Measurements from ENCODE around the gene STK35. TPM values are rescaled to one million over a fixed set of nuclear protein-coding genes. Genes with fewer than 3 reads are reported as not detected.
"Not testable (repeated sequence)": the region's sequence is repeated elsewhere in the genome, so short reads cannot be mapped to it uniquely, and the experiment has no call there.

The STK35 gene
- total RNA-seq, 1 donor from 2014 or later: 21.2 TPM

DNA sequence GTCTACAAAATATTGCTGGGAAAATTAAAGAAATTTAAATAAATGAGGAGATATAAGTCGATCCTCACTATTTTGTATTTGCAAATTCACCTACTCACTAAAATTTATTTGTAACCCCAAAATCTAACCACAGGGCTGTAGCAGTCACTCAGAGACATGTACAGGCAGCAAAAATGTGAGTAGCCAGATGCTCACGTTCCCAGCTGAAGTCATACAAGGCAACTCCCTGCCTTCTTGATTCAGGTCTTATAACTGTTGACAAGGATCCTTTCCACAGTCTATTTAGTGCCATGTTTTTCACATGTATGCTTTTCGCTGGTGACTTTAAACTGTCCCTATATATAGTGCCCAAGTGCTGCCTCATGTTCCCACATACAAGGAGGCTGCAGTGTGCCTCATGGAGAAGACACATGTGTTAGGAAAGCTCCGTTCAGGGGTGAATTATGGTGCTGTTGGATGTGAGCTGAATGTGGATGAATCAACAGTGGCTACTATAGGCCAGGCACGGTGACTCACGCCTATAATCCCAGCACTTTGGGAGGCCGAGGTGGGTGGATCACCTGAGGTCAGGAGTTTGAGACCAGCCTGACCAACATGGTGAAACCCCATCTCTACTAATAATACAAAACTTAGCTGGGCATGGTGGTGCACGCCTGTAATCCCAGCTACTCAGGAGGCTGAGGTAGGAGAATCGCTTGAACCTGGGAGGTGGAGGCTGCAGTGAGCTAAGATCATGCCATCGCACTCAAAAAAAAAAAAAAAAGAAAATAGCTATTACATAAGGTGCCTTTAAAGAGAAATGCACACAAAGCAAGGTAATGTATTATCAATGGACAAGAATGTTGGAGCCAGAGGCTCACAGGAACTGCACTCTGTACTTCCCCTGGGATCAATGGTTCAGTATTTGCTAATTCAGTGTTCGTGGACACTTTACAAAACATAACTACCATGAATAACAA is 55.3 kb downstream of the STK35 start:
- no peak for DNase-seq (ENCODE audit: low spot score)

DNA sequence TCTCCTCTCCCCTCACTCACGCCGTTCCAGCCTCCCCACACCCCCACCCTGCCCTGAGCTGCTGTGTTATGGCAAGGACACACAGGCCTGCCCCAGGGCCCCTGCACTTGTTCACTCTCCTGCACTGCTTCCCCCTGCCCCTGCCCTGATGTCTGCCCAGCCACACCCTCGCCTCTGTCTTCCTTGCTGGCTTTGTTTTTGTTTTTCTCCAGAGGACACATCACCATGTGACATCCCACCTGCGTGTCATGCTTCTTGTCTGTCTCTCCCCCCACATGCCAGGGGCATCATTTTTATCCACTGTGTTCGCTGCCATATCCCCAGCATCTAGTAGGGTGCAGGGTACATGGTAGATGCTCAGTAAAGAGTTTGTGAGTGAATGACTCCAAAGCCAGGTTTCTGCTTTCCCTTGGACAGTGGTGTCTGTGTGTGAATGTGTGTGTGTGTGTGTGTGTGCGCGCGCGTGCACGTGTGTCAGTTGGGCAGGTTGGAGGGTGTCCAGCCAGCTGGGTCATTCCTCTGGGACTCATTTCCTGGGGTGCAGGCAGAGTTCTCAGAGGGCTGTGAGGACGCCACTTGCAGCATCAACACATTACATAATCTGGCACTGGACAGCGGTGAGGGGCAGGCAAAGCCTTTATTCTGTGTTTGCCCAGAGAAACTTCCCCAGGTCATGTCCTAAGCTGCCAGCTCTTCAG is 60.6 kb downstream of the STK35 start:
- no peak for DNase-seq (ENCODE audit: low spot score)

DNA sequence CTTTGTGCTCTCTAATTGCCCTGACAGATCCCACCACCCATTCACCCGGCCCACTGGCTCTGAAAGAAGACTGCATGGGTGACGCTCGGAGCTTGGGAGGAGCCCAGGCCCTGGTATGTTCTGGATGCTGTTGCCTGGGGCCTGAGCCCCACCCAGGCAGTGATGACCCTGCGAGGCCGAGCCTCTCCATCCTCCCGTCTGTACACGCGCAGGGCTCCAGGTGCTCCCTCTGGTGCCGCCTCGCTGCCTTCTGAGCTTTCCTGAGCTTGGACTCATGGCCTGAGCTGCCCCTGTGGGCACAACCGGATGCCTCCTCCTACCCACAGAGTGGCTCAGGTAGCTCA is 61.2 kb downstream of the STK35 start:
- no peak for DNase-seq (ENCODE audit: low spot score)

DNA sequence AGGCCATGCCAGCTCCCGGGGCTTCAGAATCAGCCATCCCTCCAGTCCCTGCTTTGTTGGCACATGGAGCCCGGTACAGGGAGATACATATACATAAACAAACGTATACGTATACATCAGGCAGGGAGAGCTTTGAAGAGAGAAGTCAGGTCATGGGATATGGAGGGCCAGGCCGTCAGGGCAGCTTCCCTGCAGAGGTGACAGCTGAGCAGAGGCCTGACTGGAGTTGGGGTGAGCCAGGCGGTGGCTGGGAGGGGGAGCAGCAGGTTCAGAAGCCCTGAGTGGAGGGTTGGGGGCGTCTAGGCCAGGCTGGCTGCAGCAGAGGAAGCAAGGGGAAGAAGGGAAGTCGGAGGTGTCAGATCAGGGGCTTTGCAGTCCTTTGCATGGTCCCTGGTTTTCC is 61.7 kb downstream of the STK35 start:
- no peak for DNase-seq (ENCODE audit: low spot score)

DNA sequence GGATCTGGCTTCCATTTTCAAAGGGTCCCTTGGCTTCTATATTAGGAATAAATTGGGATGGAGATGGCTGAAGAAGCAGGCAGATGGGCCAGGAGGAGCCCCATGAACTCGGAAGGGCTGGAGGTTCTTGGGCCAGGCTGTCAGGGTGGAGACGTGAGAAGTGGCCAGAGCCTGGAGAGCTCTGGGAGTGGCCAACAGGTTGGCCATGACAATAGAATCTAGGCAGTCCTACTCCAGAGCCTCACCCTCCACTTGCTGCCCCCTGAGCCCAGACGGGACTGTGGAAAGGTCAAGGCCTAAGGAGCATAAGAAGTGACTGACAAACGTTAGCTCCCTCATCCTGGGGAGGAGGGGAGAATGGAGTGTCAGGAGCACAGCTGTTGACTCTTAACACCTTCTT is 62.1 kb downstream of the STK35 start:
- DNase-seq (ENCODE audit: low spot score): no peak

DNA sequence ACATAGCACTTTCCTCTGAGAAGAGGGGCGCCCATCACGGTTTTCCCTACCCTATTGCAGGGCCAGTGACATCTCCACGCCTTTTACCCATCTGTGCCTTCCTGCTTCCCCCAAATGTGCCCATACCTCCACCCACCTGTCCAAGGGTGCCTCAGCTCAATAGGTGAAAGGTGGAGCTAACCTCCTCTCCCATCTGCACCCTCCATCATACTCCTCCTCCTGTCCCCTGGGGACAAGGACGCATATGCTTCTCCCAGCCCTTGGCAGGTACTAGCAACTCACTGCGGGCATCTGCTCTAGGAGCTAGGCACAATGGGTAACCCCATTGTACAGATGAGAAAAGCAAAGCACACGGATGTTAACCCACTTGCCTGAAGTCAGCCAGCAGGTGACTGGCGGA is 62.8 kb downstream of the STK35 start:
- no peak for DNase-seq (ENCODE audit: low spot score)

DNA sequence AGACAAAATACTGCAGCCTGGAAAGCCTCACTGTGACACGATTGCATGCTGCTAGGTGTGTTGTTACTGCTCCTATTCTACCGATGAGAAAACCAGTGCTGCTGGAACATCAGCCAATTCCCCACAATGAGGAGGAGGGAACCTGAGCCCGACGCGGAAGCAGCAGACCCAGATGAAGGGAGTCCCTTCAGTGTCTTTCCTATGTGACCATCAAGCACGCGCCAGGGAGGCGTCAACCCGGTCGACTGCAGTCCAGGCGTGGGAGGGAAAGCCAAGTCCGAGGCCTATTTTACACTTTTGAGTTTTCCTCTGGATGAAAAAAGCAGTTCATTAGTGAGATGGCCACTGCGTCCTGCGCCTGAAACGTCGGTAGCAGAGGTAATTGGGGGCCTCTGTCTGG is 63.3 kb downstream of the STK35 start:
- DNase-seq (ENCODE audit: low spot score): no peak

DNA sequence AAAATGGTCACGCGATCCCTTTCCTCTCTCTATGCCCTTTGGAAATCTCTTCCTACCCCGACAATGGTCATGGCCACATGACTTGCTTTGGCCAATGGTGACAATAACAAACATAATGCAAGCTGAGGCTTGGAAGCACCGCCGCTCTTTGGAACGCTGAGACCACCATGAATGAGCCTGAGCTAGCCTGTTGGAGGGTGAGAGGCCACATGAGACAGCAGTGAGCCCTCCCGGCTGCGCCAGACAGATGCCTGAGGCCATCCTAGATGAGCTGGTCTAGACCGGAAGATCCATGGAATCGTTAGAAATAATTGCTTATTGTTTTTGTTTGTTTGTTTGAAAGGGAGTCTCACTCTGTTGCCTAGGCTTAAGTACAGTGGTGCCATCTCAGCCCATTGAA is 64.2 kb downstream of the STK35 start:
- no peak for DNase-seq (ENCODE audit: low spot score)

DNA sequence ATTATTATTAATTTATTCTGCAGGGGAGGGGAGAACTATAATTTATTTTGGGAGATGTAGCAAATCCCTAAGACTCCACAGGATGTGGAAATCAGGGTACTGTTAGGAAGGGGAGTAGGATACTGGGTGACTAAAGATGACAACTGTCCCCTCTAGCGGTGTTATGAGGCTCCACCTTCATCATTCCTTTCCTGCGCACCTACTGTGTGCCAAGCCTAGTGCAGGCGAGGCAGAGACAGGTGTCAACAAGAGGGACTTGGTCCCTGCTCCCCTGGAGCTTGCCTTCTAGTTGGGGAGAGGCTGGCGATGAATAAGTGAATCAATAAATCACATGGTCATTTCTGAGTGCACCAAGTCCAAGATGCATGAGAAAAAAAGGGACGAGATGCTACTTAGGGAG is 65.5 kb downstream of the STK35 start:
- no peak for DNase-seq (ENCODE audit: low spot score)

DNA sequence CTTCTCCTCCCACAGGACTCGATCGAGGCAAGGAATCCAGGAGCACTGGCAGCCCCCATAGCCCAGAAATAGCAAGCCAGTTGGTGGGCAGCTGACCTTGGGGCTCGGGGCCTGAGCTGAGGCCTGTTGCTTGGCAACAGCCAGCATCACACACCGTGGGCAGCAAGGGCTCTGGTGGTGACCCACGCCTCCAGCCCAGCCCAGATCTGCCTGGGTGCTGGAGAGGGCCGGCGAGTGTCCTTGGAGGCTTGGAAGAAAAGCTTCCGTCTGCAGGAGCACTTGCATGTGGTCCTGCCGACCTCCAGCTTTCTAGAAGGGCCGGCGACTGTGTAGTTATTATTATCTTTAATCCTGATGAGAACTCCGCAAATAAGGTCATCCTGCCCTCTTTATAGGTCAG is 67.3 kb downstream of the STK35 start:
- no peak for DNase-seq (ENCODE audit: low spot score)

DNA sequence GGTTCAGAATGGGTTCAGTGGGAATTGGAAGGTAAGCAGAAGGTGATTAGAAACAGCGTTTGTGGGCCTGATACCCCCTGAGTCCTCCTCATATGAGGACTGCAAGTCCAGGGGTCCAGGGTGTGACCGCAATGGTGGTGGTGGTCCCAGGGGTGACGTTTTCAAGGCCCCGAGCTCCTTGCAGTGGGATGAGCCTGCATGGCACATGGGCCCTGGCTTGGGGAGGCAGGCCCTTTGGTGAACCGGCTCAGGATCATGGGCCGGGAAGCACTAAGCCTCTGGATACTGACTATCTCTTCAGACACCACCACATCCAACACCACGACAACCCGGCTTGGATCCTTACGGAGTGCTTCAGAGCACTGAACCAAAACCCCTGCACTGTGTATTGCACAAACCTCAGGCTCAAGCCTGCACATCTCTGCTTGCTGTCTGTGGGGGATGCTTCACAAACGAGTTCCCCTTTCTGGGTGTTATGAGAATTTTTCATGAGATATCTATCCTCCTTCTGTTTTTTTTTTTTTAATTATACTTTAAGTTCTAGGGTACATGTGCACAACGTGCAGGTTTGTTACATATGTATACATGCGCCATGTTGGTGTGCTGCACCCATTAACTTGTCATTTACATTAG is 67.9 kb downstream of the STK35 start:
- no peak for DNase-seq (ENCODE audit: low spot score)

DNA sequence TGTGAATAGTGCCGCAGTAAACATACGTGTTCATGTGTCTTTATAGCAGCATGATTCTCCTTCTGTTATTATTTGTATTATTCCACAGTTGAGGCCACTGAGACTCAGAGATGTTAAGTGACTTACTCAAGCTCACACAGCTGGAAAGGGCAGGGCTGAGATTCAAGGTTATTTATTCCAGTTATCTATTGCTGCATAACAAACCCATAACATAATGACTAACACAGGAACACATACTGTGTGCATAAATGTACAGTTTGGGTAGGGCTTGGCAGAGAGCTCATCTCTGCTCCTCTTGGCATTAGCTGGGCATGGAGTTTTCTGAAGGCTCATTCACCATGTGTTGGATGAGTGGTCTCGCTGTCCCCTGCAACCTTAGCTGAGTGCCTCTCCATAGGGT is 68.8 kb downstream of the STK35 start:
- no peak for DNase-seq (ENCODE audit: low spot score)

DNA sequence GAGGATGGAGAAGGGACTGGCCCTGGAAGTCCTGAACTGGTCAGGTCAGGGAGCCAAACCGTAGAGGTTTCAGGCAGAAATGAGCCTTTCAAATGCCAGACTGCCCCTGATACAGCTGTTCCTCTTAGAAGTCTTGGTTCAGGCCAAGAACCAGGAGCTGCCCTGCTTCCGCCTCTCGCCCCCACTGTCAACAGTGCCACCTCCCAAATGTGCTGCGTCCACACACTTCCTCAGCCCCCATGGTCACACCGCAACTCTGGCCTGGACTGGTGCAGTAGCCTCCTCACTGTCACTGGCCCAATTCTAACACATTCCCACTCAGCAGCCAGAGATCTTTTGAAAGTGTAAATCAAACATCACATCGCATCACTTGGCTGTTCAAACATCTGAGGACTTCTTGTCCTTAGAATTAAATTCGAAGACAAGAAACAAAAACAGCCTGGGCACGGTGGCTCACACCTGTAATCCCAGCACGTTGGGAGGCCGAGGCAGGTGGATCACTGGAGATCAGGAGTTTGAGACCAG is 69.7 kb downstream of the STK35 start:
- DNase-seq (ENCODE audit: low spot score): no peak

DNA sequence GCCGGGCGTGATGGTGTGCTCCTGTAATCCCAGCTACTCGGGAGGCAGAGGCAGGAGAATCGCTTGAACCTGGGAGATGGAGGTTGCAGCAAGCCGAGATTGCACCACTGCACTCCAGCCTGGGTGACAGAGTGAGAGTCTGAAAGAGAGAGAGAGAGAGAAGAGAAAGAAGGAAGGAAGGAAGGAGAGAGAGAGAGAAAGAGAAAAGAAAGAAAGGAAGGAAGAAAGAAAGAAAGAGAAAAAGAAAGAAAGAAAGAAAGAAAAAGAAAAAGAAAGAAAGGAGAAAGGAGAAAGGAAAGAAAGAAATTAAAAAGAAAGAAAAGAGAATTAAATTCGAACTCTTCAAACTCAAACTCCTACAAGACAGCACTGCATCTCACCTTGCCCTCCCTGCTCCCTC is 70.2 kb downstream of the STK35 start:
- not testable (repeated sequence) for DNase-seq (ENCODE audit: low spot score)

DNA sequence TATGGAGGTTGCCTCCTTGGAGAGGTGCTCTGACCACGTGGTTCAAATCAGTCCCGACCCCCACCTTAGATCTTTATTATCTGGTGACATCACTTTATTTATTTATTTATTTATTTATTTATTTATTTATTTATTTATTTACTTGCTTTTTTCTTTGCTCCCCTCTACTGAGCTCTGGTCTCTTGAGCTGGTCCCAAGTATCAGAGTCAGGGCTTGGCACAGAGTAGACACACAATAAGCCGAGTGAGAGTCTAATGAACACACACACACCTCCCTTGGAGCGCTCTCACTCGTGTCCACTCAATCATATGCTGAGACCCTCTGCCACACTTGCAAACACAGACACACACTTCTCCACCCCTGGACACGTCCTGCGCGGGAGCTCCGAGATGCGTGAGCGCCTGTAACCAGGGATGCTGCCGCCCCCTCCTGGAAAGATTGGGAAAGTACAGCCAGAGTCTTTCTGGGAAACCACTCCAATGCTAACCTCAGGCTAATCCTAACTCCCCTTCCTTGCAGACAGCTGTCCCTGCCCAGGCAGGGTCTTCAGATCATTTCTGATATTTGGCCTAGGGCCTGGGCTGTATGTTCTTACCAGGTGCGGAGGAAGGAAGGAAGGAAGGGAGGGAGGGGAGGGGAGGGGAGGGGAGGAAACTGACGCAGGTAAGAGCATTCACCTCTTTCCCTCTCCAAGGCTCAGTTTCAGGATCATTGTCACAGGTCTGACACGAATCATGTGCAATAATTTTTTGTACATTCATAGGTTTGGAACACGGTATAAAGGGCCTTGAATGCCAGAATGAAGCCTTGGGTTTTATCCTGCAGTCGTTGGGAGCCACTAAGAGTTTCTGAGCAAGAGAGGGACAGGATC is 70.9 kb downstream of the STK35 start:
- DNase-seq (ENCODE audit: low spot score): peak; percentile 79

DNA sequence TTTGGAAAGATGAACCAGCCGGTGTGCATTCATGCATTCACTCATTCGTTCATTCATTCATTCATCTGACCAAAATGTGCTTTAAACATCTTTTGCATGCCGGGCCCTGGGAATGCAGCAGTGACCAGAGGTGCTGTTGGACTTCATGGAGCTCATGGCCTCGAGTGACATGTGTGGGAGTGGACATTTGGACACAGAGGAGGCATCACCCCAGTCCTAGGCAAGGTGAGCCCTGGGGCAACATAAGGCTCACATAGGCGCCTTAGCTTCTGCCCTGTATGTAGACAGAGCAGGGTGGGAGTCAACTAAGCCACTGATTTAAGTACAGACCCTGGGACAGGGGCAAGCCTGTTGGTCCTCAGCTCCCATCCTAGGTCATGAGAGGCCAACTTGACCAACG is 71.6 kb downstream of the STK35 start:
- no peak for DNase-seq (ENCODE audit: low spot score)

DNA sequence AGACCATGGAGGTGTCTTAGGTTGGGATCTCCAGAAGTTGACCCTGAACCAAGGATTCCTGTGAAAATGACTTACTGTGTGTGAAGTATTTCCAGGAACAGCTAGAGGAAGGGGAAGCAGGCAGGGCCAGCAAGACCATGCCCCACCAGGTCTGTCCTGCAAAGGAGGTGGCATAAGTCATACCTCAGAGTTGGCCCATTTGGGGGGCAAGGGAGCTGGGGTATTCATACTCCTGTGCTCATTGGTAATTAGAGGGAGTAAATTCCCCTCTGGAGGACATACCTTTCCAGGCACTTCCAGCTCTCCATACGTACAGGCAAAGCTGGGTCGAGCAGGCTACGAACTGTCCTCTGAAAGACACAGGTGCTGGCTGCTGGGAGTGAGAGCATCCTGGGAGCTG is 72.4 kb downstream of the STK35 start:
- no peak for DNase-seq (ENCODE audit: low spot score)

DNA sequence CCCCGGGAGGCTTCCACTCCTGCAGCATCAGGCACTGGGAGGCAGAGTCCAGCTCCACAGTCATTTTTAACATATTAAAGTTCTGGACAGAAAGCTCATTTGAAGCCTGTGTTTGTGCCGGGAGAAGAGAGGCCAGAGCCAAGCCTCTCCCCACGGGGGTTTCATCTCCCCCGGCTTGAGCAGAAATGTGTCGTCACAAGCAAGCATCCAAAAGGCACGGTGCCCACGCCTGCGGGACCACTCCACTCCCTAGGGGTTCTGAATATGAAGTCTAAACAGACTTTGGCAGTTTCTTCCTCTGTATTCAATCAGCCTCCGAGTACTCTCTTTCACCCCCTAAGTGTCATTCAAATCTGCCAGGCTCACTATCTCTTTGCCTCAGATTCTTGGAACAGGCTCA is 75.3 kb downstream of the STK35 start:
- no peak for DNase-seq (ENCODE audit: low spot score)

DNA sequence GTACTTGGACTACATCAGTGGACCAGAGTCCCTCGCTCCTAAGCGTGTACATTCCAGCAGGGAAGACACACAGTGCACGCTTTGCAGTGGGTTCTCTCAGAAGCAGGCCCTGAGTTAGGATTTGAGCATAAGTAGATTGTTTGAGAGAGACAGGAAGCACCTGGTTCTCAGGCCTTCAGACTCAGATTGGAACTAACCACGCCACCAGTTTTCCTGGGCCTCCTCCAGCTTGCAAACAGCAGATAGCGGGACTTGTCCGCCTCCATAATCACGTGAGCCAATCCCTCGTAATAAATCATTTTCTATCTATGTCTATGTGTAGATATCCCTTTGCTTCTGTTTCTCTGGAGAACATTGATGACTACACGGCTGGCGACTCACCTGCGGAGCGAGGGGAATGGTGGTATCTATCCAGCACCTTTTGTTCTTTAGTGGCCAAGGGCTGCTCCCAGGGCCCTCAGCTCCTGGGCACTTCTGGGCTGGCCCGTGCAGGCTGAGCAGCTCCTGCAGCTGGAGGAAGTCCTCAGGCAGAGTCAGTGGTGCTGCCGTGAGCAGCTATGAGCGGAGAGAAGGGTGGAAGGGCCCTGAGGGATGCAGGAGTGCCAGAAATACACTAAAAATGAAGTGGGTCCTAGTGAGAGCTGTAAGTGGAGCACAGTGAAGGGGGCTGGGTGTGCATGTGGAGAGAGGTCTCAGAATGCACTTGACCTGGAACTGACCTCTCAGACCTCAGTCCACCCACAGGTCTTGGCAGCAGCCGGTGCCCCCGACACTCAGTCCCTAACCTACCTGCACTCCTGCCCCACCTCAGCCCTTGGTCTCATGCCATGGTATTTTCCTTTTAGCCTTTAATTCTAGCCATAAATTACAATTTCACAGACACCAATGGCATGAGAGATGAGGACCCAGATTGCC is 76.9 kb downstream of the STK35 start:
- no peak for DNase-seq (ENCODE audit: low spot score)

DNA sequence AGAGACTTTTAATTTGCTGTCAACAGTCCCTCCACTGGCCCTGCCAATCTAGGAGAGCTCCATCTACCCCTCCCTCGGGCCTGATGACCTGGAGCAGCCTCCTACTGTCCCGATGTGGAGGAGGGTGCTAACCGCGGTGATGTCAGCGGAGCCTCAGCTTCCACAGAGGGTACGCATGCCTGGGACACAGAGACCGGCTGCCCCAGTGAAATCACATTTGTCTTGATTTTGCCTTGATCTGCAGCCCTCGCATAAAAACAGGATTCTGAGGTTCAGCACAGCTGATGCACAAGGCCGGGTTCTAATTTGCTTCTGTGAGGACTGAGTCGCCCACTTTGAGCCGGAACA is 77.6 kb downstream of the STK35 start:
- no peak for DNase-seq (ENCODE audit: low spot score)

DNA sequence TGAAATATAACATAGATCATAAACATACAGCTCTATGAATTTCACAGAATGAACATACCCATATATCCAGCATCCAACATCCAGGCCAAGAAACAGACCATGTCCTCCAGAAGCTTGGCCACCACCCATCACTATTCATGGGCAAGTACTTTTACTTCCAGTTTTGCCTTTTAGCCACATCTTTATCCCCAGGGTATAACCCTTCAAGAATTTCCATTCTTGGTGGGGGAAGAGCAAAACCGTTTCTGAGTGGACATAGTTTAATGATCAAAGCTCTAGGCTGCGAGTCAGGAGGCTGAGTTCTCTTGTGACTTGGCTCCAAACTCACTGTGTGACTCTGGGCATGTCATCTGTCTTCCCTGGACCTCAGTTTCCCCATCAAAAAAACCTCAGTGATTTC is 78.3 kb downstream of the STK35 start:
- DNase-seq (ENCODE audit: low spot score): no peak
